GM19035 (cell line): ENCODE results near the gene PURB.
A peak's percentile ranks its signal among the peaks of the same experiment; 100 is the strongest.
"Not testable (repeated sequence)": the region's sequence is repeated elsewhere in the genome, so short reads cannot be mapped to it uniquely, and the experiment has no call there.

Source experiments
- ATAC-seq: cut with Tn5 transposase; IDR thresholded peaks from one replicate; pipeline ENCODE4 v1.9.1; 2021; ENCODE audit not compliant: unreplicated experiment

PURB gene

DNA sequence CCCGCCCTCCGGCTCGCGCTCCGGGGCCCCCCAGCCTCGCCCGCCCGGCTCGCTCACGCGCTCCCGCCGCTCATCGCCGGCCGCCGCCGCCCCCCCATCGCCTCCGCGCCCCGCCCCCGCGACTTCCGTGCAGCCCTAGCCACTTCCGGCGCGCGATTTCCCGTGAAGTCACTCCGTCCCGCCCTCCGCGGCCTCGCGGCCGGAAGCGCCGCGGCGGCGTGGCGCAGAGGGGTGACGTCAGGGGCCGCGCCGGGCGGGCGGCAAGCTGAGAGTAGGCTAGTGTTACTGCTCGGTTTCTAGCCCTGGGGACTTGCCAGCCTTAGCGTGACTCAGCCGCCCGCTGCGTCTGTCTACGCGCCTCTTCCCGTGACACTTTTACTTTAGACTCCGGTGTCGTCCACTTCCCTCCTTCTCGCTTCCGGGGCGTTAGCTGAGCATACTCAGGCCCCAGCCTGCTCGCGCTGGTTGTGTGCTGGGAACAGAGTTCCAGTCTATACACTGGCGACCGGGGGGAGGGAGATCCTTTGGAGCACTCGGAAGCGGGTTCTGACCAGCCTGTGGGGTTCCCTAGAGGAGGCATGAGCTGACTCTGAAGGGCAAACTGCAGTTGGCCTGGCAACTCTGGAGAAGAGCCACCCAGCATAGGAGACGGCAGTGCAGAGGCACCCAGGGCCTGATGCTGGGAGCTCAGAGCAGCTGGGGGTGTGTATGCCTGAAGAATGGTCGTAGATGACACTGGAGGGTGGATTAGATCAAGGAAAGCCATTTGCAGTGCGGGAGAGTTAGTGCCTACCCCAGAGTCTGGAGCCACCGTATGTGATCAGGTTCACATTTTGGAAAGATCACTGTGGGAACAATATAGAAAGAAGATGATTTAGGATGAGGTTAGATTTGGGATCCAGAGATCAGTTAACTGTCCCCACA, at the start of gene PURB:
TSS of gene PURB (minus strand) at position 137 of the 924 bp plus-strand sequence. CDS start 182 bp downstream, outside the sequence.
- peak; percentile 80 for ATAC-seq

DNA sequence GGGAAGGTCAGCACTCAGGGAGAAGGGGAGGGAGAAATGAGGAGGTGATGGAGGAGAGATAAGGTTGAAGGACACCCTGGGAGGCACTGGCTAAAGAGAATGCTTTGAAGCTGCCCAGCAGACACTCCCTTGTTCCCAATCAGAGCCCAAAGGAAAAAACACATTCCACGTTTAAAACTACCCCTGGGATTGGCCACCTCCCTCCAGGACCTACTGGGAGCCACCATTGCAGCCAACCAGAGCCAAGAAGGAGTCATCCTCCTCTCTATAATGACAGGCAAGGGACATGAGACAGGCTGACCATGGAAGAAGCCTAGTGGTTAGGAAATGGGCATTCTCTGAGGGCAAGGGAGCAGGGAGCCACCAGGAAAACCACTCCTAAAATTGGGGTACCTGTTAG, 49.7 kb upstream of the PURB start:
- no peak for ATAC-seq

DNA sequence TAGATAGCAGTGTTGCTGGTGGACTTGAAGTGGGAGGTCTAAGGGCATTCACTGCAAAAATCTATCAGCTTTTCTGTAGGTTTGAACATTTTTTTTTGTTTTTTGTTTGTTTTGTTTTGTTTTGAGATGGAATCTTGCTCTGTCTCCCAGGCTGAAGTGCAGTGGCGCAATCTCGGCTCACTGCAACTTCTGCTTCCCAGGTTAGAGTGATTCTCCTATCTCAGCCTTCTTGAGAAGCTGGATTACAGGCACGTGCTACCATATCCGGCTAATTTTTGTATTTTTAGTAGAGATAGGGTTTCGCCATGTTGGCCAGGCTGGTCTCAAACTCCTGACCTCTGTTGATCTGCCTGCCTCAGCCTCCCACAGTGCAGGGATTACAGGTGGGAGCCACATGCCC, 49.2 kb upstream of the PURB start:
- ATAC-seq = not testable (repeated sequence)

DNA sequence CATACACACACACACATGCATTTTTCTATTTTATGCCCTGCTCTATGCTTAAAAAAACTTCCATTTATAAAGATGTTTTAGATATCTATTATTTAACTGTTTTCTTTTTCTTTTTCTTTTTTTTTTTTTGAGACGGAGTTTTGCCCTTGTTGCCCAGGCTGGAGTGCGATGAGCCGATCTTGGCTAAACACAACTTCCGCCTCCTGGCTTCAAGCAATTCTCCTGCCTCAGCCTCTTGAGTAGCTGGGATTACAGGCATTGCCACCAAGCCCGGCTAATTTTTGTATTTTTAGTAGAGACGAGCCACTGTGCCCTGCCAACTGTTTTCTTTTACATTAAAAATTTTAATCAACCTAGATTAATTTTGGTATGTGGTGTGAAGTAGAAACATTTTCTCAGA, 45.6 kb upstream of the PURB start:
- no peak for ATAC-seq

DNA sequence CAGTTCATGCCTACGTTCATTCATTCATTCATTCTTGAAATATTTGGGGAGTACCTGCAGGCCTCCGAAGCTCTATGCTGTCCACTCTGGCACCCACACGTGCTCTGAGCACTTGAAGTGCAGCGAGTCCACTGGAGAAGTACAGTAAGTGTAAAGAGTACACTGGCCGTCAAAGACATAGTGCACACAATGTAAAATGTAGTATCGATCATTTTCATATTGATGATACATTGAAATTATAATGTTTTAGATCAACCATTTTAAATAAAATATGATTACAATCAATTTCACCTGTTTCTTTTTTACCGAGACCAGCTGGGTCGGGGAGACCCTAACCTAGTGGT, 37.0 kb upstream of the PURB start:
- no peak for ATAC-seq

DNA sequence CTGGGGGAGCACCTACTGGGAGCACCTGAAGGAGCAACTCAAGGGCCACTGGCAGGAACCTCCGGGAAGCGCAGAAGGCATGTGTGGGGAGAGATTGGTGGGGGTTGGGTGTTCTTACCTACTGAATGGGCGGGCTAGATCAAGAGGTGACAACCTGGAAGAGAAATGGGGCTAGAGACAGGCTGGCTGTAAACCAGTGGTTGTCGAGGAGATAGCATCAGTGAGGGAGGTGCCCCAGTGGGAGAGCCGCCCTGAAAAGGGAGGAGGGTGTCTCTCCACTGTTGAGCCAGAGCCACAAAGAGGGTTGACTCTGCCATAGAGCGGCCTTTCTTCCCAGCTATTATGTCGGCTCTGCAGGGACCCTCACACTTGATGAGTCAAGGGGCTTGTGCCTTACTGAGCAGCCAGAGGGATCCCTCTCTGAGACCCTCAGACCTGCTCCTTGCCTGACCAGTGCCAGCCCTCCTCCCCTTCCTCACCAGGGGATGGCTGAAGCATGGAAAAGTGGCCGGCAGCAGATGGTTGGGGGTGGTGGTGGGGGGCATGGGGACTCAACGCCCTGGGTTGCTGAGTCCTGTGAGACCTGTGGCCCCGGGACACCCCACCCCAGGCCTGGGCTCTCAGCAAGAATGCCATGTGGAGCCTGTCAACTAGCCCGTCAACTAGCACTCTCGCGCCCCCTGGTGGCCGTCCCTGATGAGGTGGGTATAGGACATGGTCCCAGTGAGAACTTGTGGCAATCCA, 36.4 kb upstream of the PURB start:
- ATAC-seq = peak; percentile 85

DNA sequence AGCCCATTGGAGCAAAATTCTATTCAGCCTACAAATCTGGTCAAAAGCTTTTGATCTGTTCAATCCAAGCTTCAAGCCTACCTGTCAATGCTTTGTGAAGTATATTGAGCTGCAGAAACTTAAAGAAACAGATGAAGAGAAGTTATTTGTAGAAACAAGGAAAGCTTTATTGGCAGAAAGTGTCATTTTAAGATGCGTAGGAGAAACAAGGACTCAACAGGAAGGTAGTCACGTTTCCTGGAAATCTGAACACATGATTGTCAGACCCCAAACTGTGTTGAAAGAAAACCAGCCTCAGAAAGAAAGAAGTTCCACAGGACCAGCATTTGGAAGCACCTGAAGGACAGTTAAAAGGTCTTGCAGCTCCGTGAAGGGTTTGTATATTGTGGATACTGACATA, 34.8 kb upstream of the PURB start:
- ATAC-seq = no peak

DNA sequence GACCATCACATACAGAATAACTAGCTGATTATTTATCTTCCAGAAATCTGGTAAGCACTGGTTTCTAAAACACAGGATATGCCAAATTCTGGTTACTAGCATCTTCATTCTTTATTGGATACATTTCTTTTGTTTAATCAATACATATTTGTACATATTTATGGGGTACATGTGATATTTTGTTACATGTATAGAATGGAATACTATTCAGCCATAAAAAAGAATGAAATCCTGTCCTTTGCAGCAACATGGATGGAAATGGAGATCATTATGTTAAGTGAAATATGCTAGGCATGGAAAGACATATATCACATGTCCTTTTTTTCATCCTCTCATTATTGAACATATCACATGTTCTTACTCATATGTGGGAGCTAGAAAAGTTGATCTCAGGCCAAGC, 32.7 kb upstream of the PURB start:
- no peak for ATAC-seq

DNA sequence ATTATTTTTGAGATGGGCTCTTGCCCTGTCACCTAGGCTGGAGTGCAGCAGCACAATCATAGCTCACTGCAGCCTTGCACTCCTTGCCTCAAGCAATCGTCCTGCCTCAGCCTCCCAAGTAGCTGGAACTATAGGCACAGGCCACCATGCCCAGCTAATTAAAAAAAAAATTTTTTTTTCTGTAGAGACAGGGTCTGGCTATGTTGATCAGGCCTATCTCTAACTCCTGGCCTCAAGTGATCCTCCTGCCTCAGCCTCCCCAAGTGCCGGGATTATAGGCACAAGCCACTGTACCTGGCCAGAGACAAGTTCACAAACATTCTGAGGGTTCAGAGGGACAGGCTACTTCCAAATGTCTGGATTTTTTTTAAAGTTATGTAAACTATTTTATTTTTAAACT, 32.1 kb upstream of the PURB start:
- no peak for ATAC-seq

DNA sequence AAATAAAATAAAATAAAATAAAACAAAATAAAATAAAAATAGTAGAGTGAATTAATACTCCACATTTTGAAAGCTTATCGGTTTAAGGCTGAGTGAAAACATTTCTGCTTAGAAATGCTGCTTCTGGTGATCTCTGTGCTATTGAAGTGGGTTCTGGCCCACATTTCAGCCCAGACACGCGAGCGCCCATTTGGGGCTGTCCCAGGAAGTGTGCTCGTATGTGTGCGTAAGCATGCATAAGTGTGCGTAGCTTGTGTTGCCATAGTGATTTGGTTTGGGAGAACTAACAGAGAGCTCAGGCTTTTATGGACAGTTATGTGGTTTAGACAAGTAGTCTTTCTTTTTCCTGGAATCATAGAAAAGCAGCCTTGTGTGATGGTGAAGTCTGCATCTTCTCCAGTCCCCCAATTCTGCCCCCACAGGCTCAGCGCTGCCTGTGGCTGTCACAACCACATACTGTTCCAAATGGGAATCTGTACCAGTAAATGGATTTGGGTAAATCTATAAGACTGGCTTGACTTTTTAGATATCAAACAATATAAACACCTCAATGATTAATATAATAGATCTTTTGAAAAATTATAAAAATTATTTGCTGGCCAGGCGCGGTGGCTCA, 29.8 kb upstream of the PURB start:
- ATAC-seq = no peak

DNA sequence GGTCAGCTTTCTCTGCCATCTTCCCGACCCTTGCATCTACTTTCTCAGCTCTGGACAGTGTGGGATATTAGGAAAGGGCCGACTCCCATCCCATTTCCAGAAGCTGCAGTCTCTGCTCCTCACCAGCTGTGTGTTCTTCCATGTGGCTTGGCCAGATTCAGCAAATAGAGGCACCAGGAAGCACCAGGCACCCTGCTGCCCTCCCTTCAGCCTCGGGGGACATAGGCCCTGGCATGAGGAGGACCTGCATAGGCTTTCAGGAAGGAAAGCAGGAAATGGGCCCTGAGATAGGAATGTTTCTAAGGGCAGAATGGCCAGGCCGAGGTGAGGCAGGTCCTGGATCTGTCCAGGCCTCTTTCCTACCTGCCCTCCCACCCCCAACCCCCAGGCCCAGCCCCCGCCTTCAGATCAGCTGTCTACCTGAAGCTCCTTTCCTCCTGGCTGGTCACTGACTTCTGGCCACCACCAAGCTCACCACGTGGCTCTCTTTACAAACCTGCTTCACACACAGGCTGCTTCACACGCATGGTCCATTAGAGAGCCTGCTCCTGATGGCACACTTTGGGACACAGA, 27.5 kb upstream of the PURB start:
- ATAC-seq = no peak

DNA sequence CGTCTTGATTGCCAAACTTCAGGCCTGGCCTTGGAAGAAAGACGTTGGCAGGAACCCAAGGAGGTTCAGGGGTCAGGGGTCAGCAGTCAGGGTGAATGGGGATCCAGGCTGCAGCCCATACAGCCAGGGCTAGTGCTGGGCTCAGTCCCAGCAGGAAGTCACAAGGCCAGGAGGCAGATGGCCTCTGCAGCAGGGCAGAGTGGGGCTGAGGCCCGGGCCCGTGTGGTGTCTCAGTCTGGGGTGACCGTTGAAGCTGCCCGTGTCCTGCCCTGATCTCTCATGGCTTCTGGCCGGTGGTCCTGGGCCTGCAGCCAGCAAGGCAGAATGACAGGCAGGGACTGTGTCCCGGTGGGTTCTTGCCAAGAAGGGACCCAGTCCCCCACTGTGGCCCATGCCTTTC, 26.6 kb upstream of the PURB start:
- no peak for ATAC-seq

DNA sequence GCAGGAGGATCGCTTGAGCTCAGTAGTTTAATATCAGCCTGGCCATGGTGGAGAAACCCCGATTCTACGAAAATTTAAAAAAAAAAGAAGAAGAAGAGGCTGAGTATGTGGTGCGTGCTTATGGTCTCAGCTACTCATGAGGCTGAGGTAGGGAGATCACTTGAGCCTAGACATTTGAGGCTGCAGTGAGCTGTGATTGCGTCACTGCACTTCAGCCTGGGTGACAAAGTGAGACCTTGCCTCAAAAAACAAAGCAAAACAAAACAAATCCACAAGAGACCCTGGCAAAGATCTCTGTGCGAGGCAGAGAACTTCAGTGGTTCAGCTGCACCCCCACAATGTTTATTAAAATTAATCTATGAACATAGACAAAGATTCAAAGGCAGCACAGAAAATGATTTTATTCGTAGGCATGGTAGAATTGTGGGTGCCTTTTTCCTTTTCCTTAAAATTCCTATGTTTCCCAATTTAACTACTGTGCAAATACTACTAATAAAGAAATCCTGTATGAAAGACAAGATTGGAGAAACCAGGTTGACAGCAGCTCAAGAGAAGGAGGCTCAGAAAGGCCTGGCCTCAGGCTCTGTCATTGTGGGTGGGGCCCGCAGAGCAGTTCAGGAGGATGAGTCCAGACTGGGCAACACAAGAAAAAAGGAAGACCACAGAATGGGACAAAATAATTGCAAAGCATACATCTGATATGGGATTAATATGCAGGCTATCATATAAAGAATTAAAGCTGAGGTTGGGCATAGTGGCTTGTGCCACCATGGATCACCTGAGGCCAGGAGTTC, 24.5 kb upstream of the PURB start:
- no peak for ATAC-seq

DNA sequence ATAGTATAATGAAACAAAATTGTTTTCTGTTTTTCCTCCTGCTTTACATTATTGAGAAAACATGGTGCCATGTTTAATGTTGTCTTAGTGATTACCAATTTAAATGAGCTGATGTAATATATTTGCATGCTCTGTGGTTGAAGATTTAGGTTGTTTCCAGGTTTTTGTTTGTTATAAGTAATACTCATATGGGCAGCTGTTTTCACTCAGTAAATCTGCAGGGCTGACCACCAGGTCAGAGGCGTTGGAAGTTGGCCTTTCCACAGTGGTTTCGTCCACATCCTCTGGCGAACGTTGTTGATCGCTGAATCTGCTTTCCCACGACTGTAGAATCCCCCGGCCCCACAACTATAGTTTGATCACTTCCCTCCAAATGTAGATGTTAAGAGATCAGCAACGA, 21.6 kb upstream of the PURB start:
- ATAC-seq = no peak

DNA sequence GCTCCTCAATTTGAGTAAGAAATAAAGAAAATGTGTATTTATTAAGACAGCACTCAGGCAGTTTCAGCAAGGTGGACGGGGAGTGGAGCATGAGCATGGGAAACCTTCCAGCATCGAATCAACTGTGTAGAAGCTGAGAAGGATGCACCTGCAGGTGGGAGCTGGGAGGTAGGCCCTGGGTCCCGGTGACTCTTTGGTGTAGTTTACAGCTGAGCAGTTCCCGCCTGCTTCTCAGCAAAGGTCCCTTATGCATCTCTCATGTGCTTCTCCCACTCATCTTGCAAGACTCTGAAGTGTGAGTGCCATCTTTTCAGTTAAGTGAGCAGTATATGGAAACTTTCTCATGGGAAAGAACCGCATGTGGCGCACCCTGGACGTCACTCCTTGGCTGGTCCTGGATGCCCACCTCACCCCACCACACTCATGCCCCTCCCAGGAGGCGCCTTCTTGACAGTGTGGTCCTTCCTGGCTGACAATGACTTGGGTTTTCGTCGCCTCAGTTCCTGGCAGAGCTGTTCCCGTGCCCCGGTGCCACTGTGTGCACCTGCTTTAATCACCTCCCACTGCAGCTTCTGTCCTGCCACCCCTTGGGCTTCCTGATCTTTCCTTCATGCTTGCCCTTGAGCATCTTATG, 19.8 kb upstream of the PURB start:
- ATAC-seq = no peak

DNA sequence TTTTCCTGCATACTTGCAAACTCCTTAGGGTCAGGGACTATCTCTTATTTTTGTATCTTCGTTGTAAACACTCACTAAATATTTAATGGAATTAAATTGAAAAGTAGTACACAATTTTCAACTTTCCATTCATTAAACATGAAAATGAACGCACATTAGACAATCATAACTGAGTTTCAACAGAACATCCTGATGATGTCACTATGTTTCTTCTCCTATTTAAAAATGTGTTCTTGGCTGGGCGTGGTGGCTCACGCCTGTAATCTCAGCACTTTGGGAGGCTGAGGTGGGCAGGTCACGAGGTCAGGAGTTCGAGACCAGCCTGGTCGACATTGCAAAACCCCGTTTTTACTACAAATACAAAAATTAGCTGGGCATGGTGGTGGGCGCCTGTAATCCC, 14.1 kb upstream of the PURB start:
- ATAC-seq = no peak

DNA sequence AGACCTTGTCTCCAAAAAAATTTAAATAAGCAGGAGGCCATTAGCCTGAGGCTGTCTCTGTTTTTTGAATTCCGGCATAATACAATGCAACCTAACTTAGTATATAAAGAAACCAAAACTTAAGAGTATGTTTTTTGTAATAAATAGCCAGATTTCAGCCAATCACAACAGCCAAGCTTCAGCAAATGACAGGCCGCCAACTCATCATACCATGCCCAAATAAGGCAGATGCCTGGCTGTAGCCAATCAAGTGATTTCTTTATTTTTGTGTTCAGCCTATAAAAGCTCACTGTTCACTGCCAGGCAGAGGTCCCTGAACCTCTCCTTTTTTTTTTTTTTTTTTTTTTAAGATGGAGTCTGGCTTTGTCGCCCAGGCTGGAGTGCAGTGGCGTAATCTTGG, 12.7 kb upstream of the PURB start:
- no peak for ATAC-seq

DNA sequence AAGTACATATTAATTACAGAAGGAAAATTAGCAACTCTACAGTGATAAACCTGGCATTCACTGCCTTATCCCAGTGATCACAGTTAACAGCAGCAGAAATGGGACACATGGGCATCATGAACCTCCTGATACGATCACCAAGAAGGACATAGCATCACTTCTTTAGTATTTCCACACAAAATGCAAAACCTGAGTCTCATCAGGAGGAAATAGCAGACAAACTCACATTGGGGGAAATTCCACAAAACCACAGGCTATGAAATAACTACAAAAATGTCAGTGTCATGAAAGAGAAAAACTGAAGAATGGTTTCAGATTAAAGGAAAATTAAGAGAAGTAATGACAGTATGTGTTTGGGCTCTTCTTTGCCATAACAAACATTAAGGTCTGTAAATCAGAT, 12.0 kb upstream of the PURB start:
- ATAC-seq = no peak

DNA sequence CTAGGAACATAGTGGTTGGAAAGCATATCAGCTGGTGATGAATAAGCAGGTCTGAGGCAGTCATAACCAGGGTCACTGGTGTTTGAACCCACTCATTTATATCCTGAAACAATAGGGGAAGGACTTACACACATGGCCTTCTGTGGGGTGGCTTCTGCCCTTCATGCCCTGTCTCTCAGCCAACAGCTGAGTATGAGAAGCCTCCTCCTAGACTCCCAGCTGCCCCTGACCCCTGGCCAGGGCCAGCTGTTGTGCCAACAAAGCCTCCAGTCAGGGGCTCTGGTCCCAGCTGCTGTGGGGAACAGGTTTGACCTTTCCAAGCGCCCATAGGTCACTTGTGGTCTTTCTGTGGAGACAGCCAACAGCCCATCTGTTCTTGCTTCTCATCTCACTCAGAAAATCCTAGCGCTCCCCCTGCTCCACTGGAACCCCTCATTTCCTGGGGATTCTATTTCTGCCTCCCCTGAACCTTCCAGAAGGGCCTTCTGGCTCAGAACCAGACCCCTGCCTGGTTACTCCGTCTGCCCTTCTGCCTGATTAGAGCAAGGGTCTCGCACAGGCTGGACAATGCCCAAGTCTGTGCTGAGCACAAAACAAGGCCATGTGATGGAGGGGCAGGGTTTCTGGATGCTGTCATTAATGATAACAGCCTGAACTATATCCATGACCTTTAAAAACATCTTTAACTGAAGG, 9.7 kb upstream of the PURB start:
- no peak for ATAC-seq
